H9 (cell line): ENCODE measurements around the gene KNSTRN. TPM values are rescaled to one million over a fixed set of nuclear protein-coding genes. Genes with fewer than 3 reads are reported as not detected.

Source experiments
- DNase-seq: peaks from one replicate; pipeline ENCODE4 v3.0.0-alpha.2; 2017
- H2AFZ ChIP-seq: one replicate; pipeline ENCODE4 v1.6.1; 2013; ENCODE audit warnings: mild to moderate bottlenecking, low read length, control low read depth, moderate library complexity
- H2AK5ac ChIP-seq: 2 replicates; pipeline ENCODE4 v1.6.1; 2013; ENCODE audit warnings: low read length, control low read depth, mixed read lengths; ENCODE audit not compliant: insufficient read length
- H2BK120ac ChIP-seq: one replicate; pipeline ENCODE4 v1.6.1; 2013; ENCODE audit warnings: low read depth, mild to moderate bottlenecking, low read length, control low read depth, inconsistent platforms; ENCODE audit not compliant: poor library complexity, severe bottlenecking
- H2BK12ac ChIP-seq: 2 replicates; pipeline ENCODE4 v1.6.1; 2013; ENCODE audit warnings: low read length, control low read depth, mixed read lengths, low read depth; ENCODE audit not compliant: insufficient read length
- H2BK15ac ChIP-seq: 2 replicates; pipeline ENCODE4 v1.6.1; 2013; ENCODE audit warnings: low read depth, low read length, control low read depth
- H2BK20ac ChIP-seq: one replicate; pipeline ENCODE4 v1.6.1; 2013; ENCODE audit warnings: low read depth, mild to moderate bottlenecking, low read length, control low read depth, inconsistent platforms; ENCODE audit not compliant: poor library complexity, severe bottlenecking
- H2BK5ac ChIP-seq: 2 replicates; pipeline ENCODE4 v1.6.1; 2013; ENCODE audit warnings: low read length, control low read depth, mixed read lengths; ENCODE audit not compliant: insufficient read length
- H3K14ac ChIP-seq: 2 replicates; pipeline ENCODE4 v1.6.1; 2013; ENCODE audit warnings: low read length, control low read depth; ENCODE audit not compliant: insufficient read depth
- H3K18ac ChIP-seq: 2 replicates; pipeline ENCODE4 v1.6.1; 2013; ENCODE audit warnings: low read depth, mild to moderate bottlenecking, mixed read lengths, low read length, control low read depth; ENCODE audit not compliant: insufficient read length
- H3K23ac ChIP-seq: 2 replicates; pipeline ENCODE4 v1.6.1; 2013; ENCODE audit warnings: low read length, control low read depth, mixed read lengths, low read depth; ENCODE audit not compliant: insufficient read length
- H3K23me2 ChIP-seq: 2 replicates; pipeline ENCODE4 v1.6.1; 2013; ENCODE audit warnings: low read depth, mild to moderate bottlenecking, mixed read lengths, low read length, control low read depth; ENCODE audit not compliant: insufficient read length, poor library complexity, severe bottlenecking
- H3K27ac ChIP-seq: 2 replicates; pipeline ENCODE4 v1.5.1; 2013; ENCODE audit warnings: low read length, control low read depth, mixed read lengths, low read depth; ENCODE audit not compliant: insufficient read length
- H3K27me3 ChIP-seq: 2 replicates; pipeline ENCODE4 v1.6.1; 2013; ENCODE audit warnings: low read length, control low read depth, inconsistent platforms; ENCODE audit not compliant: insufficient read depth
- H3K4ac ChIP-seq: 2 replicates; pipeline ENCODE4 v1.6.1; 2013; ENCODE audit warnings: low read depth, mild to moderate bottlenecking, control low read depth, inconsistent platforms, low read length, moderate library complexity
- H3K4me1 ChIP-seq: 2 replicates; pipeline ENCODE4 v1.6.1; 2013; ENCODE audit warnings: low read length, control low read depth, inconsistent platforms; ENCODE audit not compliant: insufficient read depth
- H3K4me2 ChIP-seq: 2 replicates; pipeline ENCODE4 v1.6.1; 2013; ENCODE audit warnings: low read length, control low read depth, mixed read lengths; ENCODE audit not compliant: insufficient read length, insufficient read depth
- H3K56ac ChIP-seq: 2 replicates; pipeline ENCODE4 v1.6.1; 2013; ENCODE audit warnings: low read depth, mild to moderate bottlenecking, mixed read lengths, low read length, control low read depth; ENCODE audit not compliant: insufficient read length
- H3K79me1 ChIP-seq: 2 replicates; pipeline ENCODE4 v1.6.1; 2013; ENCODE audit warnings: low read depth, mild to moderate bottlenecking, moderate library complexity, low read length, control low read depth, inconsistent platforms; ENCODE audit not compliant: insufficient read depth, poor library complexity, severe bottlenecking
- H3K79me2 ChIP-seq: 2 replicates; pipeline ENCODE4 v1.6.1; 2013; ENCODE audit warnings: low read length, control low read depth, inconsistent platforms; ENCODE audit not compliant: insufficient read depth
- H3K9ac ChIP-seq: 2 replicates; pipeline ENCODE4 v1.6.1; 2013; ENCODE audit warnings: low read length, control low read depth, mixed read lengths; ENCODE audit not compliant: insufficient read length; ENCODE audit errors: extremely low read depth
- H3K9me3 ChIP-seq: one replicate; pipeline ENCODE4 v1.6.1; 2013; ENCODE audit warnings: low read depth, low read length, inconsistent platforms; ENCODE audit not compliant: control insufficient read depth
- H3T11ph ChIP-seq: one replicate; pipeline ENCODE4 v1.6.1; 2013; ENCODE audit warnings: mild to moderate bottlenecking, low read length, control low read depth, inconsistent platforms
- H4K20me1 ChIP-seq: one replicate; pipeline ENCODE4 v1.6.1; 2013; ENCODE audit not compliant: control insufficient read depth, insufficient read length, insufficient read depth
- H4K5ac ChIP-seq: 2 replicates; pipeline ENCODE4 v1.6.1; 2013; ENCODE audit warnings: low read depth, mild to moderate bottlenecking, mixed read lengths, low read length, control low read depth; ENCODE audit not compliant: insufficient read length
- H4K8ac ChIP-seq: replicated peaks from 2 replicates; pipeline ENCODE4 v1.6.1; 2013; ENCODE audit warnings: low read length, control low read depth, mixed read lengths, low read depth; ENCODE audit not compliant: insufficient read length
- H4K91ac ChIP-seq: 2 replicates; pipeline ENCODE4 v1.6.1; 2013; ENCODE audit warnings: low read depth, mild to moderate bottlenecking, moderate library complexity, mixed read lengths, low read length, control low read depth; ENCODE audit not compliant: insufficient read length
- H3K27ac Mint-ChIP-seq, 3 experiments: 2 replicates in 2 of 3; 3 replicates in 1 of 3; pipeline ENCODE4 v1.8.0; 2020 to 2021; ENCODE audit warnings: mixed read lengths in 3 of 3, mild to moderate bottlenecking in 1 of 3, moderate library complexity in 1 of 3
- H3K27me3 Mint-ChIP-seq: 2 replicates; pipeline ENCODE4 v1.8.0; 2021; ENCODE audit warnings: low read depth, mild to moderate bottlenecking, moderate library complexity, mixed read lengths
- H3K36me3 Mint-ChIP-seq, 3 experiments: 2 replicates in 2 of 3; 3 replicates in 1 of 3; pipeline ENCODE4 v1.8.0; 2020 to 2021; ENCODE audit warnings: low read depth in 3 of 3, mixed read lengths in 3 of 3; ENCODE audit not compliant: insufficient read depth in 1 of 3
- H3K4me1 Mint-ChIP-seq, 2 experiments: 2 replicates each; pipeline ENCODE4 v1.8.0; 2020; ENCODE audit warnings: mixed read lengths in 2 of 2
- H3K4me3 Mint-ChIP-seq, 2 experiments: 2 replicates in 1 of 2; 3 replicates in 1 of 2; pipeline ENCODE4 v1.8.0; 2020 to 2021; ENCODE audit warnings: mild to moderate bottlenecking in 2 of 2, mixed read lengths in 2 of 2, moderate library complexity in 1 of 2
- H3K9me3 Mint-ChIP-seq, 2 experiments: 2 replicates in 1 of 2; 3 replicates in 1 of 2; pipeline ENCODE4 v1.8.0; 2020; ENCODE audit warnings: mild to moderate bottlenecking in 2 of 2, mixed read lengths in 2 of 2, moderate library complexity in 1 of 2
- WGBS: extraction: QIAGEN DNeasy Blood & Tissue Kit; methylation state at CpG from one replicate; pipeline ENCODE4 v1.1.7; 2013; ENCODE audit warnings: missing lambda C conversion rate, low lambda C conversion rate, mixed read lengths; ENCODE audit not compliant: insufficient read length; ENCODE audit errors: extremely low coverage; 5-methylcytosine and 5-hydroxymethylcytosine counted together
- total RNA-seq: library from RNA; stranded (reverse); gene quantifications from 2 replicates; pipeline ENCODE4 v1.2.1, GENCODE V29; 2021
- TF ChIP-seq, protein P1 (sequence below): fragments of 200-600 bp; sonication (generic); conservative IDR thresholded peaks from 3 replicates; pipeline ENCODE4 v1.8.0; 2021; ENCODE audit warnings: antibody characterized with exemption, mild to moderate bottlenecking

KNSTRN gene
- total RNA-seq, 1 experiment from 2014 or later: 53.9 TPM

DNA sequence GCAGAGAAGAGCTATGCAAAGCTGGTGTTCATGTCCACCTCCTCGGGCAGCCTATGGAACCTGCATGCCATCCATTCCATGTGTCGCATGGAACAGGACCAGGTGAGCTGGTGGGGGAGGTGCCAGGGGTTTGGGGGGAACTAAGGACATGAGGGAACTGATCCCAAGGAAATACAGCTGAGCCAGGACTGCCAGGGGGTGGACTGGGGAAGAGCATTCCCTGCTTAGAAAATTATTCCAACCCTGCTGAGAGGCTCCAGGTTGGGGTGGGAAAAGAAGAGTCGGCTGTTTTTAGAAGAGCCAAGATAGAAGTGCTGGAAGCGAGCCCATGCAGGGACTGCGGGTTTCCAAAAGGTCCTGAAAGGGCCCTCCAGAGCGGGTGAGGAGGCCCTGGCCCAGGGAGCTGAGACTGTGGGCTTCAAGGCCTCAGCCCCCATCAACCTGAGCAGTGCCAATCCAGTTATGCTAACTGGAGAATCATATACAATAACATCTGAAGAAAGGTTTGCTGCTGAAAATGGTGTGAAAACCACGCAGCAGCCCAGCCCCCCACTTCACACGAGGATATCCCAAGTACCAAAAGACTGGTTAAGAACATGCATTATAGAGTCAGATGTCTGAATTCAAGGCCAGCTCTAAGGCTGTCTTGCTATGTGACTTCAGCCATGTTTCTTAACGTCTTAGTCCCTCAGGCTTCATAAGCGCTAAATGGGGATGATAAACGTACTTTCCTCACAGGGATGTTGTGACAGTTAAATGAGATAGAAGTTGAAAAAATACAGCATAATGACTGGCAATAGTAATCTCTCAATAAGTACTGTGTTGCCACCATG is 16.7 kb upstream of the KNSTRN start:
- H2BK12ac ChIP-seq: no peak overlapping the region
- H3K36me3 Mint-ChIP-seq: no peaks in the 10 kb centered on the region
- no peaks in the 10 kb centered on the region for H3K79me1 ChIP-seq
- H3K4me1 Mint-ChIP-seq: peaks cover 5 to 13% of the 10 kb centered on the region in 2 experiments
- H2AFZ ChIP-seq: no peak overlapping the region
- no peak overlapping the region for H3K27ac ChIP-seq
- no peaks in the 10 kb centered on the region for H3K79me2 ChIP-seq
- H3T11ph ChIP-seq: no peak overlapping the region
- H2BK15ac ChIP-seq: no peak overlapping the region
- no peak overlapping the region for H3K27ac Mint-ChIP-seq
- H3K23me2 ChIP-seq: no peaks in the 10 kb centered on the region
- no peak overlapping the region for H3K9ac ChIP-seq
- no peak overlapping the region for H3K23ac ChIP-seq
- H3K27me3 ChIP-seq: no peaks in the 10 kb centered on the region; the same call in none of the 2 replicates
- H4K20me1 ChIP-seq: no peaks in the 10 kb centered on the region
- no peak overlapping the region for H2AK5ac ChIP-seq
- no peak overlapping the region for H2BK20ac ChIP-seq
- H3K56ac ChIP-seq: no peak overlapping the region
- H3K14ac ChIP-seq: no peak overlapping the region
- no peak overlapping the region for H3K4me3 Mint-ChIP-seq
- peaks cover 56% of the 10 kb centered on the region for H3K27me3 Mint-ChIP-seq
- no peaks in the 10 kb centered on the region for H3K4me1 ChIP-seq
- DNase-seq: no peak
- no CpG with 5 or more reads among the region's 11 CpGs for WGBS
- peaks cover 0 to 2% of the 10 kb centered on the region in 2 experiments; a peak in 1 of 5 replicates for H3K9me3 Mint-ChIP-seq
- H4K5ac ChIP-seq: no peak overlapping the region
- H4K91ac ChIP-seq: no peak overlapping the region
- no peak overlapping the region for H3K18ac ChIP-seq
- TF ChIP-seq, protein P1, sequence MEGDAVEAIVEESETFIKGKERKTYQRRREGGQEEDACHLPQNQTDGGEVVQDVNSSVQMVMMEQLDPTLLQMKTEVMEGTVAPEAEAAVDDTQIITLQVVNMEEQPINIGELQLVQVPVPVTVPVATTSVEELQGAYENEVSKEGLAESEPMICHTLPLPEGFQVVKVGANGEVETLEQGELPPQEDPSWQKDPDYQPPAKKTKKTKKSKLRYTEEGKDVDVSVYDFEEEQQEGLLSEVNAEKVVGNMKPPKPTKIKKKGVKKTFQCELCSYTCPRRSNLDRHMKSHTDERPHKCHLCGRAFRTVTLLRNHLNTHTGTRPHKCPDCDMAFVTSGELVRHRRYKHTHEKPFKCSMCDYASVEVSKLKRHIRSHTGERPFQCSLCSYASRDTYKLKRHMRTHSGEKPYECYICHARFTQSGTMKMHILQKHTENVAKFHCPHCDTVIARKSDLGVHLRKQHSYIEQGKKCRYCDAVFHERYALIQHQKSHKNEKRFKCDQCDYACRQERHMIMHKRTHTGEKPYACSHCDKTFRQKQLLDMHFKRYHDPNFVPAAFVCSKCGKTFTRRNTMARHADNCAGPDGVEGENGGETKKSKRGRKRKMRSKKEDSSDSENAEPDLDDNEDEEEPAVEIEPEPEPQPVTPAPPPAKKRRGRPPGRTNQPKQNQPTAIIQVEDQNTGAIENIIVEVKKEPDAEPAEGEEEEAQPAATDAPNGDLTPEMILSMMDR: no peak
- H3K4me2 ChIP-seq: no peak overlapping the region
- no peak overlapping the region for H2BK5ac ChIP-seq
- no peak overlapping the region for H3K4ac ChIP-seq
- no peak overlapping the region for H4K8ac ChIP-seq
- no peaks in the 10 kb centered on the region for H3K9me3 ChIP-seq
- no peak overlapping the region for H2BK120ac ChIP-seq
